Measurements from ENCODE around the gene C12orf76. TPM values are rescaled to one million over a fixed set of nuclear protein-coding genes. Genes with fewer than 3 reads are reported as not detected.
A peak's percentile ranks its signal among the peaks of the same experiment; 100 is the strongest.

The C12orf76 gene
- total RNA-seq, 1 donor from 2014 or later: 5.4 TPM

GRCh38 chr12:110029290-110029815 is 19.0 kb downstream of the C12orf76 start:
- no peak for DNase-seq
- H3K36me3 ChIP-seq: peaks cover 77% of the 10 kb centered on the region
- H3K4me1 ChIP-seq: peaks cover 9% of the 10 kb centered on the region
- no peak overlapping the region for H3K4me3 ChIP-seq
- TF ChIP-seq CTCF (IDR thresholded peaks at IDR 0.05; ENCODE audit: borderline replicate concordance): no peak
- no peak overlapping the region for H3K27ac ChIP-seq (replicated peaks)
- no peaks in the 10 kb centered on the region for H3K9me3 ChIP-seq (replicated peaks)
- no peaks in the 10 kb centered on the region for H3K27me3 ChIP-seq (ENCODE audit: low read depth)
- intact Hi-C loops (cut with micrococcal nuclease): no loop called here

GRCh38 chr12:110028323-110028722 is 20.0 kb downstream of the C12orf76 start:
- no peak for TF ChIP-seq CTCF (IDR thresholded peaks at IDR 0.05; ENCODE audit: borderline replicate concordance)
- Histone ChIP-seq H3K4me3 (no peak overlapping the region), H3K4me1 (peaks cover 19% of the 10 kb centered on the region), H3K27me3 (ENCODE audit: low read depth) (no peaks in the 10 kb centered on the region), H3K36me3 (peaks cover 68% of the 10 kb centered on the region), H3K9me3 (replicated peaks) (no peaks in the 10 kb centered on the region), H3K27ac (replicated peaks) (no peak overlapping the region)
- intact Hi-C loops (cut with micrococcal nuclease): no loop called here
- no peak for DNase-seq

- H3K27ac ChIP-seq (replicated peaks): peak overlapping the region; percentile 67
- intact Hi-C loops (cut with micrococcal nuclease): no loop called here
These were observed 24.3 kb downstream of the C12orf76 start for GRCh38 chr12:110024051-110024450.

GRCh38 chr12:110023059-110023980 is 25.0 kb downstream of the C12orf76 start:
- intact Hi-C loops (cut with micrococcal nuclease): no loop called here
- H3K4me1 ChIP-seq: peaks cover 29% of the 10 kb centered on the region
- no peaks in the 10 kb centered on the region for H3K9me3 ChIP-seq (replicated peaks)
- no peaks in the 10 kb centered on the region for H3K27me3 ChIP-seq (ENCODE audit: low read depth)
- no peak for DNase-seq
- TF ChIP-seq CTCF (IDR thresholded peaks at IDR 0.05; ENCODE audit: borderline replicate concordance): no peak
- H3K4me3 ChIP-seq: no peak overlapping the region
- peaks cover 64% of the 10 kb centered on the region for H3K36me3 ChIP-seq
- peak overlapping the region; percentile 67 for H3K27ac ChIP-seq (replicated peaks)

More at GRCh38 chr12:110024051-110024450, 24.3 kb downstream of the C12orf76 start:
- peaks cover 29% of the 10 kb centered on the region for H3K4me1 ChIP-seq
- H3K9me3 ChIP-seq (replicated peaks): no peaks in the 10 kb centered on the region
- no peak for TF ChIP-seq CTCF (IDR thresholded peaks at IDR 0.05; ENCODE audit: borderline replicate concordance)
- no peak overlapping the region for H3K4me3 ChIP-seq
- H3K36me3 ChIP-seq: peaks cover 64% of the 10 kb centered on the region
- DNase-seq: no peak
- no peaks in the 10 kb centered on the region for H3K27me3 ChIP-seq (ENCODE audit: low read depth)

GRCh38 chr12:110020956-110021355 is 27.4 kb downstream of the C12orf76 start:
- Histone ChIP-seq H3K4me3 (no peak overlapping the region), H3K27ac (replicated peaks) (no peak overlapping the region), H3K27me3 (ENCODE audit: low read depth) (no peaks in the 10 kb centered on the region), H3K4me1 (peaks cover 29% of the 10 kb centered on the region), H3K36me3 (peaks cover 65% of the 10 kb centered on the region), H3K9me3 (replicated peaks) (no peaks in the 10 kb centered on the region)
- no peak for DNase-seq
- TF ChIP-seq CTCF (IDR thresholded peaks at IDR 0.05; ENCODE audit: borderline replicate concordance): no peak
- intact Hi-C loops (cut with micrococcal nuclease): no loop called here
